A549 (cell line): ENCODE measurements around the gene TLNRD1.
A peak's percentile ranks its signal among the peaks of the same experiment; 100 is the strongest.

Experiments
- CTCF ChIP-seq: fragments of >200 bp; sonication (Bioruptor Twin); formaldehyde crosslinking; IDR thresholded peaks from 3 replicates; pipeline ENCODE4 v1.5.1; 2016
- EP300 ChIP-seq, 2 experiments: fragments of >200 bp; sonication (Bioruptor Twin); formaldehyde crosslinking; IDR thresholded peaks; 2 replicates in 1 of 2; 3 replicates in 1 of 2; pipeline ENCODE4 v1.6.1; 2016 to 2017
- HDAC2 ChIP-seq: fragments of 200-600 bp; sonication (generic); IDR thresholded peaks from 2 replicates; pipeline ENCODE4 v1.6.1; 2016
- HMGXB4 ChIP-seq: fragments of 250-450 bp; sonication (Bioruptor Pico); IDR thresholded peaks from 2 replicates; pipeline ENCODE4 v1.5.0; 2021; ENCODE audit warnings: mild to moderate bottlenecking, moderate library complexity, borderline replicate concordance
- POLR2A ChIP-seq: IDR thresholded peaks from 2 replicates; pipeline ENCODE4 v1.6.1; 2012; ENCODE audit warnings: mild to moderate bottlenecking, low read length
- RAD21 ChIP-seq, 2 experiments: fragments of >200 bp in 1 of 2; sonication (Bioruptor Twin) in 1 of 2; formaldehyde crosslinking in 1 of 2; IDR thresholded peaks in 1 of 2; conservative IDR thresholded peaks in 1 of 2; 2 replicates in 1 of 2; 3 replicates in 1 of 2; pipeline ENCODE4 v1.6.1; 2012 to 2018; ENCODE audit warnings: inconsistent platforms in 1 of 2

GRCh38 chr15:80989518-80990478 is 10.9 kb upstream of the TLNRD1 start, which contains the start of gene MESD:
- peak; percentile 29; the same call in 1 of the 2 replicates for TF ChIP-seq HDAC2
- no peak for TF ChIP-seq EP300 (IDR thresholded peaks at IDR 0.05)
- no peak for TF ChIP-seq CTCF
- TF ChIP-seq POLR2A = peak; percentile 97
- peak; percentile 32; the same call in 1 of the 2 replicates for TF ChIP-seq HMGXB4 (CRISPR knock-in tag)
- no peak for TF ChIP-seq RAD21 (conservative IDR thresholded peaks at IDR 0.05 in 1 of 2, IDR thresholded peaks at IDR 0.05 in 1 of 2)
